ENCODE results near the gene OR52E2.

GRCh38 chr11:5102246-5102645 is 42.8 kb upstream of the OR52E2 start:
- TF ChIP-seq CTCF (conservative IDR thresholded peaks at IDR 0.05; ENCODE audit: low read depth, low read length): no peak
- TF ChIP-seq RFX5 (IDR thresholded peaks at IDR 0.05; ENCODE audit: low read depth, low read length): no peak
- no peak for TF ChIP-seq RAD21 (IDR thresholded peaks at IDR 0.05; ENCODE audit: low read length)
- no peak for TF ChIP-seq POLR2A (IDR thresholded peaks at IDR 0.05; ENCODE audit: low read depth, low read length)
- no peak for TF ChIP-seq MAZ (IDR thresholded peaks at IDR 0.05; ENCODE audit: borderline replicate concordance, low read depth, low read length)
- TF ChIP-seq SMC3 (IDR thresholded peaks at IDR 0.05; ENCODE audit: low read depth, low read length): no peak
- TF ChIP-seq FOS (IDR thresholded peaks at IDR 0.05; ENCODE audit: low read depth, low read length): no peak
- no peak for TF ChIP-seq MAFK (IDR thresholded peaks at IDR 0.05; ENCODE audit: low read depth, low read length)
- no peak for TF ChIP-seq ELK1 (IDR thresholded peaks at IDR 0.05; ENCODE audit: borderline replicate concordance, low read depth, low read length)
- TF ChIP-seq RCOR1 (IDR thresholded peaks at IDR 0.05; ENCODE audit: insufficient replicate concordance, low read length): no peak
- TF ChIP-seq CHD1 (IDR thresholded peaks at IDR 0.05; ENCODE audit: low read depth, low read length): no peak
- TF ChIP-seq CEBPB (IDR thresholded peaks at IDR 0.05; ENCODE audit: low read depth, low read length): no peak
- no peak for TF ChIP-seq MXI1 (IDR thresholded peaks at IDR 0.05; ENCODE audit: borderline replicate concordance, low read depth, low read length)
- TF ChIP-seq BHLHE40 (IDR thresholded peaks at IDR 0.05; ENCODE audit: low read depth, low read length): no peak
